A673 (cell line): Measurements from ENCODE around the gene C2orf80. TPM values are rescaled to one million over a fixed set of nuclear protein-coding genes. Genes with fewer than 3 reads are reported as not detected.

Experiments used
- BruUV-seq: library from RNA; stranded (reverse); fragments of 400-500 nt; replicated peaks from 2 replicates; lab custom pipeline; 2021; lab: Mats Ljungman, UMichigan
- CTCF ChIA-PET: fragments of 300-600 bp; sonication (Branson Sonifier 250); formaldehyde crosslinking; loops from one replicate; lab custom pipeline; 2022; ENCODE audit warnings: antibody characterized with exemption; lab: Charles Lee
- POLR2A ChIA-PET: fragments of 300-600 bp; sonication (Branson Sonifier 250); formaldehyde crosslinking; loops from one replicate; lab custom pipeline; 2022; ENCODE audit warnings: antibody characterized with exemption; ENCODE audit not compliant: low non-redundant PET; lab: Charles Lee
- DNase-seq: peaks from one replicate; pipeline ENCODE4 v3.0.0-alpha.2; 2015; ENCODE audit warnings: low spot score
- H3K27ac ChIP-seq: fragments of 200-600 bp; sonication (generic); 2 replicates; pipeline ENCODE4 v1.5.1; 2016; ENCODE audit warnings: mixed run types, low read depth, mild to moderate bottlenecking, mixed read lengths, antibody characterized with exemption, low read length; ENCODE audit not compliant: poor library complexity, severe bottlenecking
- H3K27me3 ChIP-seq: fragments of 200-600 bp; sonication (generic); replicated peaks from 2 replicates; pipeline ENCODE4 v1.6.1; 2017; ENCODE audit warnings: mixed run types, low read depth, mild to moderate bottlenecking, mixed read lengths, antibody characterized with exemption, low read length; ENCODE audit not compliant: insufficient read depth, poor library complexity
- H3K36me3 ChIP-seq: fragments of 200-600 bp; sonication (generic); 2 replicates; pipeline ENCODE4 v1.6.1; 2016; ENCODE audit warnings: mixed run types, mild to moderate bottlenecking, mixed read lengths, antibody characterized with exemption, low read length; ENCODE audit not compliant: insufficient read depth, poor library complexity, severe bottlenecking
- H3K4me1 ChIP-seq: fragments of 200-600 bp; sonication (generic); 2 replicates; pipeline ENCODE4 v1.6.1; 2017; ENCODE audit warnings: mixed run types, mild to moderate bottlenecking, mixed read lengths, antibody characterized with exemption, low read length; ENCODE audit not compliant: insufficient read depth, poor library complexity, severe bottlenecking
- H3K4me3 ChIP-seq: fragments of 200-600 bp; sonication (generic); 2 replicates; pipeline ENCODE4 v1.5.1; 2016; ENCODE audit warnings: low read depth, mixed run types, mild to moderate bottlenecking, mixed read lengths, low read length; ENCODE audit not compliant: poor library complexity, severe bottlenecking
- H3K9me3 ChIP-seq: fragments of 200-600 bp; sonication (generic); 2 replicates; pipeline ENCODE4 v1.6.1; 2016; ENCODE audit warnings: mixed run types, low read depth, mild to moderate bottlenecking, mixed read lengths, antibody characterized with exemption, low read length; ENCODE audit not compliant: poor library complexity, severe bottlenecking
- CTCF ChIP-seq: fragments of 300-800, 200-600 bp; sonication (generic); conservative IDR thresholded peaks from 2 replicates; pipeline ENCODE4 v1.5.1; 2017; ENCODE audit warnings: low read depth, mild to moderate bottlenecking, antibody characterized with exemption, low read length, moderate library complexity, mixed read lengths
- EZH2 ChIP-seq: fragments of 200-600 bp; sonication (generic); IDR thresholded peaks from 2 replicates; pipeline ENCODE4 v1.6.1; 2017; ENCODE audit warnings: borderline replicate concordance, low read depth, mild to moderate bottlenecking, mixed read lengths, antibody characterized with exemption, low read length; ENCODE audit not compliant: poor library complexity, severe bottlenecking
- intact Hi-C: fragments of 100-400 bp; cut with micrococcal nuclease; formaldehyde crosslinking; loops from one replicate; pipeline ENCODE4 v1.10.0; 2022; ENCODE audit not compliant: unreplicated experiment
- total RNA-seq: library from RNA; stranded (reverse); gene quantifications from 2 replicates; pipeline ENCODE4 v1.2.3, GENCODE V29; 2021

Gene C2orf80
- total RNA-seq, 1 experiment from 2014 or later: not detected

DNA sequence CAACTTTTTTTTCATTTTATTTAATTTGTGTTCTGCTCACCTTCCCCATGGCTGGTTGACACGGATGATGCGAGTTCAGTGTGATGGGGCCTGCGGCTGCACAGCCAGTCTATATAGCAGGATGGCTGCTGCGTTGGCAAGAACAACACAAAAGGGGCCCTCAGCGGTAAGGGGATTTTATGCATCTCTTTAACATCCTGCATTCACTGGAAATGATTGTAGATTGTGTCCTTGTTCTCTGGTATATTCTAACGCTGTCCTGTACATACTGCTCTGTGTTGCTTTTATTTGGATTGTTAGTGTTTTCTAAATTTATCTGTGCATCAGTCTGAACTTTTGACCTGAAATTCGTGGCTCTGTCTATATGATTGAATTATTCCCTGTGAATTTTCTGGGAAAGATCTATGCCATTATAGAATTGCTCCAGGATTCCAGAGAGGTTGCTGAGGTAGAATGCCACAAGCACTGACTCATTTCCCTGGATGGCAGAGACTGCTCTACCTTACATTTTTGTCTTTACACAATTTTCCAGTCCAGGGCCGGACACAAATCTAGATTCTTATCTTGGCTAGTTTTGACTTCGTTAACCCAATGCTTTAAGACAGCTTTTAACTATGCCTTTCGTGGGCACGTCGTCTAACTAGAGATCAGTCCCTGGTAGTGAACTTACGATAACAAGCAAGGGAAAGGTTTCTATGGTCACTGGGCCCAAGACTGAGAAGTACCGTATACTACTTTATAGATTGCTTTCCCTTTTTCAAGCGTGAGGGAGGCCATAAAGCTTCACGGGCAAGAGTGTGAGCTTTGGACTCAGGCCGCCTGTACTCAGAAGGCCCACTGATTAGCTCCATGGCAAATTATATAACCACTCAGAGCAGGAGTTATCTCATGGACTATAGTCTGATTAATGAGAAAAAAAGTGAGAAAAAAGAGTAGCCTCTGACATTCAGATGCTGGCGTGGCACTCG, 59.8 kb downstream of the C2orf80 start, which contains the start of gene CRYGC:
Gene CRYGC, minus strand, starts transcription at position 85 of the 968 bp plus-strand sequence. Its CDS starts 36 bp downstream, at position 49.
- ChIA-PET CTCF (no interaction called here), POLR2A (interaction anchor here (0.5 kb wide), 1 partner anchor 17 kb away, joined by 5 read pairs; no protein-coding TSS in a partner anchor)
- Histone ChIP-seq H3K27me3 (peaks cover 4% of the 10 kb centered on the region), H3K4me3 (no peak within 1 kb of the TSS), H3K27ac (no peak within 1 kb of the TSS), H3K36me3 (no peaks in the 10 kb centered on the region), H3K9me3 (no peaks in the 10 kb centered on the region), H3K4me1 (no peaks in the 10 kb centered on the region)
- no peak for TF ChIP-seq EZH2
- TF ChIP-seq CTCF: no peak
- intact Hi-C loops: no loop called here
- no peak for DNase-seq
- no TSS peak for BruUV-seq

DNA sequence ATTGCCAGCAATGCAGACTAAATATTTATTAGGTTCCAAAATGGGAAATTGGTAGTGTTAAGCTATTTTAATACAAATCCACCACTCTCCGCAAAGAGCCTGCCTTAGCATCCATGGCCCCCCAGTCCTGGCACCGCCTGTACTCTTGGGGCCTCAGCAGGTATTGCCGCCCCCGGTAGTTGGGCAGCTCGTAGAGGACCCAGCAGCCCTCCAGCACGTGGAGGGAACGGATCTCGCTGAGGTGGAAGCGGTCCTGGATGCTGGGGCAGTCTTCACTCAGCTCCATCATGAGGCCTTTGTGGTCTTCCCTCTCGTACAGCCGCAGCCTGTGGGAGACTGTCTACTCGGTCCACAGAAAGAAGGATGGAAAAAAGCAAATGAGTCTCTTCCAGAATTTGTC, 61.7 kb downstream of the C2orf80 start:
- H3K4me1 ChIP-seq: no peaks in the 10 kb centered on the region
- no peak for DNase-seq
- H3K27ac ChIP-seq: no peak overlapping the region
- intact Hi-C loops: no loop called here
- H3K9me3 ChIP-seq: no peaks in the 10 kb centered on the region
- ChIA-PET CTCF (no interaction called here), POLR2A (no interaction called here)
- TF ChIP-seq CTCF: no peak
- no peak for TF ChIP-seq EZH2
- no peak overlapping the region for H3K4me3 ChIP-seq
- peaks cover 4% of the 10 kb centered on the region for H3K27me3 ChIP-seq
- H3K36me3 ChIP-seq: no peaks in the 10 kb centered on the region
- BruUV-seq: no TSS peak

DNA sequence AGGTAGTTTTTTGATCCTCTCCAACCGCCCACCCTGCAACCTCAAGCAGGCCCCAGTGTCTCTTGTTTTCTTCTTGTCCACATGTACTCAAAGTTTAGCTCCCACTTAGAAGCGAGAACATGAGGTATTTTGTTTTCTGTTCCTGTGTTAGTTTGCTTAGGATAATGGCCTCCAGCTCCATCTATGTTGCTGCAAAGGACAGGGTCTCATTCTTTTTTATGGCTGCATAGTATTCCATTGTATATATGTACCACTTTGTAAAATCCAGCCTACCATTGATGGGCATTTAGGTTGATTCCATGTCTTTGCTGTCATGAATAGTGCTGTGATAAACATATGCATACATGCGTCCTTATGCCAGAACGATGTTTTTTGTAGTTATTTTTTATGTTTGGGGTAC, 62.7 kb downstream of the C2orf80 start:
- no peaks in the 10 kb centered on the region for H3K36me3 ChIP-seq
- H3K9me3 ChIP-seq: no peaks in the 10 kb centered on the region
- H3K27me3 ChIP-seq: peaks cover 4% of the 10 kb centered on the region
- no peak for DNase-seq
- no TSS peak for BruUV-seq
- H3K27ac ChIP-seq: no peak overlapping the region
- intact Hi-C loops: no loop called here
- no peak overlapping the region for H3K4me3 ChIP-seq
- H3K4me1 ChIP-seq: no peaks in the 10 kb centered on the region
- ChIA-PET CTCF (no interaction called here), POLR2A (no interaction called here)
- TF ChIP-seq CTCF (no peak), EZH2 (no peak)
